SH-SY5Y (cell line): Measurements from ENCODE around the gene CEBPA.

Experiments used
- GATA2 ChIP-seq: IDR thresholded peaks from 2 replicates; pipeline ENCODE4 v1.6.1; 2011; ENCODE audit warnings: mild to moderate bottlenecking, low read depth, low read length
- GATA3 ChIP-seq: IDR thresholded peaks from 2 replicates; pipeline ENCODE4 v1.6.1; 2011; ENCODE audit warnings: low read depth, mild to moderate bottlenecking, low read length, moderate library complexity

DNA sequence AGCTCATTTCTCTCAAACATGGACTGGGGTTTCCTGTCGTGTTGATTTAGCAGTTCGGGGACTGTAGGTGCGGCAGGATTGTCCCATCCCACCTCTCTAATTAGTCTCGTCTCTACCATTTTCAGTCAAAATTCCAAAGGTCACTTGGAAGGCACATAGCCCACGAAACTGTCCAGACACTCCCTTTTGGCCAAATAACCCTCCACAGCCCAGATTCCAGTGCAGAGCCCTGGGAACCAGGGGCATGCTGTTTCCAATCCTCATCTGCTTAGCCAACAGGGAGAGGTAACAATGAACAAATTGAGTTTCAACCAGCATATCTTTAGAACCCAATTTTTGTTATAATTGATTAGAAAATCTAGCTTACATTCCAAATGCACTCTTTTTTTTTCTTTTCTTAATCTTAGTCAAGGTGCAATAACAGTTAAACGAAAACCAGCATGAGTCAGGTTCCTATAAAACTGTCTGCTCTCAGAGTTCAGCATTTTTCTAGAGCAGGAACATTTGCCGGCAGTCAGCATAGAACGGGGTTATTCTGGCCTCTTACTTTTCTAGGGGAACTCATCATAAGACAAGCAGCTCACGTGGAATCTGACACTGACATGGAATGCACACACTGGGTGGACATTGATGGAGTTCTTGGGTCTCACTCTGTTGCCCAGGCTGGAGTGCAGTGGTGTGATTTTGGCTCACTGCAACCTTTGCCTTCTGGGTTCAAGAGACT, 14.4 kb upstream of the CEBPA start:
- TF ChIP-seq GATA2 = no peak
- TF ChIP-seq GATA3 = no peak
